Measurements from ENCODE around the gene OSBPL3. TPM values are rescaled to one million over a fixed set of nuclear protein-coding genes. Genes with fewer than 3 reads are reported as not detected.
"Not testable (repeated sequence)": the region's sequence is repeated elsewhere in the genome, so short reads cannot be mapped to it uniquely, and the experiment has no call there.

Gene OSBPL3
- polyA plus RNA-seq, 3 donors, result 2.6 to 9.2 (median 3.7) TPM

DNA sequence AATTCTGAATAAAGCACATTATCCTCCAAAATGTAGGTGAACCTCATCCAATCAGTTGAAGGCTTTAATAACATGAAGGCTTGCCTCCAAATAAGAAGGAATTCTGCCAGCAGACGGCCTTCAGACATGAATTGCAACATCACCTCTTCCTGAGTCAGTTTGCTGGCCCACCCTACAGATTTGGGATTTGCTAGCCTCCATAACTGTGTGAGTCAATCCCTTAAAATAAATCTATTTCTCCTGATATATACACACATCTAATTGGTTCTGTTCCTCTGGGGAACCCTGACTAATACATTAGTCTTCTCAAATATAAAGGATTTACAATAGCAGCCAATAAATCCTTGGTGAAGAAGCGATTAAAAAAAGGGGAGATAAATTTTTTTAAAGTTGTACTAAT, 34.8 kb upstream of the OSBPL3 start:
- Histone ChIP-seq H3K79me2 (ENCODE audit: insufficient read depth, low read length) (no peaks in the 10 kb centered on the region), H3K4me1 (ENCODE audit: control insufficient read depth in 1 of 2, insufficient read depth in 2 of 2, low read length in 2 of 2) (no peaks in the 10 kb centered on the region), H3K4me2 (replicated peaks; ENCODE audit: extremely low read depth, low read length, poor library complexity, severe bottlenecking) (no peak overlapping the region), H3K9ac (ENCODE audit: insufficient read depth, low read length, poor library complexity, severe bottlenecking) (no peak overlapping the region), H3K27me3 (ENCODE audit: control insufficient read depth in 2 of 2, insufficient read depth in 2 of 2, low read length in 2 of 2) (no peaks in the 10 kb centered on the region), H3K4me3 (replicated peaks in 1 of 3; ENCODE audit: low read depth in 2 of 3, low read length in 3 of 3) (no peak overlapping the region), H3K9me3 (replicated peaks in 1 of 2; ENCODE audit: control insufficient read depth in 1 of 2, insufficient read depth in 1 of 2, low read length in 2 of 2) (no peaks in the 10 kb centered on the region), H4K20me1 (ENCODE audit: insufficient read depth, low read length) (no peaks in the 10 kb centered on the region), H3K27ac (ENCODE audit: low read depth in 1 of 2, low read length in 2 of 2) (no peak overlapping the region), H2AFZ (ENCODE audit: insufficient read depth, low read depth, low read length, poor library complexity, severe bottlenecking) (peak overlapping the region; percentile 3), H3K36me3 (replicated peaks in 1 of 2; ENCODE audit: control insufficient read depth in 1 of 2, insufficient read depth in 2 of 2, low read length in 2 of 2) (no peaks in the 10 kb centered on the region)
- no peak for DNase-seq
- no peak overlapping the region for H3K4me3 Mint-ChIP-seq
- intact Hi-C loops (cut with micrococcal nuclease), result no loop called here
- 0% methylated on average over 1 of the region's 2 CpGs for WGBS (ENCODE audit: insufficient coverage)
- TF ChIP-seq, protein P1, sequence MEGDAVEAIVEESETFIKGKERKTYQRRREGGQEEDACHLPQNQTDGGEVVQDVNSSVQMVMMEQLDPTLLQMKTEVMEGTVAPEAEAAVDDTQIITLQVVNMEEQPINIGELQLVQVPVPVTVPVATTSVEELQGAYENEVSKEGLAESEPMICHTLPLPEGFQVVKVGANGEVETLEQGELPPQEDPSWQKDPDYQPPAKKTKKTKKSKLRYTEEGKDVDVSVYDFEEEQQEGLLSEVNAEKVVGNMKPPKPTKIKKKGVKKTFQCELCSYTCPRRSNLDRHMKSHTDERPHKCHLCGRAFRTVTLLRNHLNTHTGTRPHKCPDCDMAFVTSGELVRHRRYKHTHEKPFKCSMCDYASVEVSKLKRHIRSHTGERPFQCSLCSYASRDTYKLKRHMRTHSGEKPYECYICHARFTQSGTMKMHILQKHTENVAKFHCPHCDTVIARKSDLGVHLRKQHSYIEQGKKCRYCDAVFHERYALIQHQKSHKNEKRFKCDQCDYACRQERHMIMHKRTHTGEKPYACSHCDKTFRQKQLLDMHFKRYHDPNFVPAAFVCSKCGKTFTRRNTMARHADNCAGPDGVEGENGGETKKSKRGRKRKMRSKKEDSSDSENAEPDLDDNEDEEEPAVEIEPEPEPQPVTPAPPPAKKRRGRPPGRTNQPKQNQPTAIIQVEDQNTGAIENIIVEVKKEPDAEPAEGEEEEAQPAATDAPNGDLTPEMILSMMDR (IDR thresholded peaks at IDR 0.05), result no peak
- H3K9me3 Mint-ChIP-seq, result peaks cover 0 to 6% (median 2%) of the 10 kb centered on the region in 7 donors
- H3K36me3 Mint-ChIP-seq, result no peaks in the 10 kb centered on the region
- no peak overlapping the region for H3K27ac Mint-ChIP-seq
- no peaks in the 10 kb centered on the region for H3K4me1 Mint-ChIP-seq
- H3K27me3 Mint-ChIP-seq (ENCODE audit: low read depth in 3 of 3), result peaks cover 0 to 2% (median 1%) of the 10 kb centered on the region in 3 donors

DNA sequence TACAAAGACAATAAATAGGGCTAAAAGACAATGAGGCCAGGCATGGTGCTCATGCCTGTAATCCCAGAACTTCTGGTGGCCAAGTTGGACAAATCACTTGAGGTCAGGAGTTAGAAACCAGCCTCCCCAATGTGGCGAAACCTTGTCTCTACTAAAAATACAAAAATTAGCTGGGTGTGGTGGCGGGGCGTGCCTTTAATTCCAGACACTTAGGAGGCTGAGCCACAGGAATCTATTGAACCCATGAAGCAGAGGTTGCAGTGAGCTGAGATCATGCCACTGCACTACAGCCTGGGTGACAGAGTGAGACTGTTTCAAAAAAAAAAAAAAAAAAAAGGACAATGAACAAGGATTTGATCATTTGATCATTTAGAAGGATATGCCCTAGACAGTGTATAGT, 32.7 kb upstream of the OSBPL3 start:
- H3K79me2 ChIP-seq (ENCODE audit: insufficient read depth, low read length); H3K27ac Mint-ChIP-seq; intact Hi-C loops (cut with micrococcal nuclease); H3K4me2 ChIP-seq (replicated peaks; ENCODE audit: extremely low read depth, low read length, poor library complexity, severe bottlenecking); H4K20me1 ChIP-seq (ENCODE audit: insufficient read depth, low read length); H3K27ac ChIP-seq (ENCODE audit: low read depth in 1 of 2, low read length in 2 of 2); H3K27me3 Mint-ChIP-seq (ENCODE audit: low read depth in 3 of 3); H3K9ac ChIP-seq (ENCODE audit: insufficient read depth, low read length, poor library complexity, severe bottlenecking); DNase-seq; H2AFZ ChIP-seq (ENCODE audit: insufficient read depth, low read depth, low read length, poor library complexity, severe bottlenecking); H3K36me3 ChIP-seq (replicated peaks in 1 of 2; ENCODE audit: control insufficient read depth in 1 of 2, insufficient read depth in 2 of 2, low read length in 2 of 2); H3K4me3 Mint-ChIP-seq; H3K4me3 ChIP-seq (replicated peaks in 1 of 3; ENCODE audit: low read depth in 2 of 3, low read length in 3 of 3); H3K9me3 Mint-ChIP-seq; H3K36me3 Mint-ChIP-seq; H3K9me3 ChIP-seq (replicated peaks in 1 of 2; ENCODE audit: control insufficient read depth in 1 of 2, insufficient read depth in 1 of 2, low read length in 2 of 2); H3K4me1 ChIP-seq (ENCODE audit: control insufficient read depth in 1 of 2, insufficient read depth in 2 of 2, low read length in 2 of 2); H3K4me1 Mint-ChIP-seq; H3K27me3 ChIP-seq (ENCODE audit: control insufficient read depth in 2 of 2, insufficient read depth in 2 of 2, low read length in 2 of 2): not testable (repeated sequence)
- WGBS (ENCODE audit: insufficient coverage), result 100% methylated on average over 1 of the region's 3 CpGs
